Neuronal stem cell (in vitro differentiated cells): Measurements from ENCODE around the gene RMDN2.
A peak's percentile ranks its signal among the peaks of the same experiment; 100 is the strongest.

Source experiments
- DNase-seq: peaks from one replicate; pipeline ENCODE4 v3.0.0-alpha.2; 2013; ENCODE audit warnings: low spot score
- H2AFZ ChIP-seq: one replicate; pipeline ENCODE4 v1.6.1; 2013; ENCODE audit warnings: mild to moderate bottlenecking, low read length, inconsistent platforms
- H2AK5ac ChIP-seq: 2 replicates; pipeline ENCODE4 v1.6.1; 2013; ENCODE audit warnings: low read depth, mild to moderate bottlenecking, inconsistent platforms, low read length, moderate library complexity, mixed read lengths
- H2BK120ac ChIP-seq: 2 replicates; pipeline ENCODE4 v1.6.1; 2013; ENCODE audit warnings: low read depth, mild to moderate bottlenecking, inconsistent platforms, low read length, moderate library complexity, mixed read lengths
- H2BK12ac ChIP-seq: one replicate; pipeline ENCODE4 v1.6.1; 2013; ENCODE audit warnings: low read length, inconsistent platforms
- H2BK15ac ChIP-seq: 2 replicates; pipeline ENCODE4 v1.6.1; 2013; ENCODE audit warnings: mild to moderate bottlenecking, low read length, inconsistent platforms, mixed read lengths
- H2BK5ac ChIP-seq: one replicate; pipeline ENCODE4 v1.6.1; 2013; ENCODE audit warnings: inconsistent platforms, mild to moderate bottlenecking, low read length, moderate library complexity
- H3K14ac ChIP-seq: one replicate; pipeline ENCODE4 v1.6.1; 2013; ENCODE audit warnings: low read length, inconsistent platforms
- H3K18ac ChIP-seq: 2 replicates; pipeline ENCODE4 v1.6.1; 2013; ENCODE audit warnings: low read length, inconsistent platforms
- H3K23ac ChIP-seq: 2 replicates; pipeline ENCODE4 v1.6.1; 2013; ENCODE audit warnings: low read depth, mild to moderate bottlenecking, mixed read lengths, low read length, inconsistent platforms; ENCODE audit not compliant: poor library complexity
- H3K27ac ChIP-seq: replicated peaks from 3 replicates; pipeline ENCODE4 v1.5.1; 2013; ENCODE audit warnings: low read length, inconsistent platforms
- H3K27me3 ChIP-seq, 3 experiments: 2 replicates each; pipeline ENCODE4 v1.6.1; 2013; ENCODE audit warnings: low read length in 3 of 3, mild to moderate bottlenecking in 2 of 3, inconsistent platforms in 1 of 3, low read depth in 1 of 3, mixed read lengths in 1 of 3, moderate library complexity in 1 of 3; ENCODE audit not compliant: control insufficient read depth in 3 of 3, insufficient read depth in 3 of 3
- H3K36me3 ChIP-seq, 2 donors: replicated peaks in 1 of 2; 2 replicates each; pipeline ENCODE4 v1.6.1; 2013; ENCODE audit warnings: low read length in 2 of 2; ENCODE audit not compliant: control insufficient read depth in 2 of 2, insufficient read depth in 2 of 2
- H3K4ac ChIP-seq: 2 replicates; pipeline ENCODE4 v1.6.1; 2013; ENCODE audit warnings: inconsistent platforms, mild to moderate bottlenecking, low read length, moderate library complexity
- H3K4me1 ChIP-seq, 2 donors: 1 replicate in 1 of 2; 2 replicates in 1 of 2; pipeline ENCODE4 v1.6.1; 2013; ENCODE audit warnings: low read length in 2 of 2, low read depth in 1 of 2; ENCODE audit not compliant: control insufficient read depth in 2 of 2, insufficient read depth in 1 of 2
- H3K4me2 ChIP-seq: one replicate; pipeline ENCODE4 v1.6.1; 2013; ENCODE audit warnings: mild to moderate bottlenecking, low read length, inconsistent platforms; ENCODE audit not compliant: insufficient read depth, poor library complexity, severe bottlenecking
- H3K4me3 ChIP-seq, 2 donors: 2 replicates each; pipeline ENCODE4 v1.5.1; 2013; ENCODE audit warnings: low read length in 2 of 2, mild to moderate bottlenecking in 2 of 2, inconsistent platforms in 1 of 2, moderate library complexity in 1 of 2
- H3K79me1 ChIP-seq: one replicate; pipeline ENCODE4 v1.6.1; 2013; ENCODE audit warnings: low read depth, mild to moderate bottlenecking, inconsistent platforms, low read length, moderate library complexity
- H3K9ac ChIP-seq: one replicate; pipeline ENCODE4 v1.6.1; 2013; ENCODE audit warnings: mild to moderate bottlenecking, low read depth, low read length, inconsistent platforms; ENCODE audit not compliant: poor library complexity
- H3K9me3 ChIP-seq, 2 donors: replicated peaks in 1 of 2; 2 replicates each; pipeline versions ENCODE3 to v1.6.1; 2013; ENCODE audit warnings: low read length in 2 of 2, mild to moderate bottlenecking in 2 of 2, inconsistent platforms in 1 of 2, low read depth in 1 of 2, mixed read lengths in 1 of 2, moderate library complexity in 1 of 2; ENCODE audit not compliant: control insufficient read depth in 2 of 2, insufficient read depth in 1 of 2
- H4K8ac ChIP-seq: one replicate; pipeline ENCODE4 v1.6.1; 2013; ENCODE audit warnings: low read depth, mild to moderate bottlenecking, inconsistent platforms, low read length, moderate library complexity
- H4K91ac ChIP-seq: one replicate; pipeline ENCODE4 v1.6.1; 2013; ENCODE audit warnings: low read length, low read depth, mild to moderate bottlenecking, inconsistent platforms; ENCODE audit not compliant: poor library complexity
- WGBS, 2 donors: extraction: QIAGEN DNeasy Blood & Tissue Kit; methylation state at CpG; one replicate each; pipeline ENCODE4 v1.1.7; 2013; ENCODE audit warnings: missing lambda C conversion rate in 2 of 2, mixed read lengths in 1 of 2; ENCODE audit not compliant: insufficient read length in 2 of 2, insufficient replicate concordance in 1 of 2; ENCODE audit errors: extremely low coverage in 2 of 2; 5-methylcytosine and 5-hydroxymethylcytosine counted together

RMDN2 gene

DNA sequence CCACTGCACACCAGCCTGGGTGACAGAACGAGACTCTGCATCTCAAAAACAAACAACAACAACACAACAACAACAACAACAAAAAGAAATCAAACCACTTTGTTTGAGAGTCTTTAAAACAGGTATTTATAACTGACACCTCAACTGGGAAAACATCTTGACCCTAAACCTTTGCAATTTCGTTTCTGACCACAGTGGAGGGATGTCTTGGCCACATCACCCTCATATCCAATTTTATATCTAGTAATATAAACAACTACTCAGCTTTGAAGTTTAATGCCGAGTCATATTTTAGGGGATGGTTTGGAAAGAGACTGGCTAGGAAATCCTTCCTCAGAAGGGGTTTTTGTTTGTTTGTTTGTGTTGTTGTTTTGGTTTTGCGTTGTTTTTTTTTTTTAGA, 37.8 kb upstream of the RMDN2 start:
- H4K8ac ChIP-seq = no peak overlapping the region
- H3K79me1 ChIP-seq = no peaks in the 10 kb centered on the region
- H2BK5ac ChIP-seq = no peak overlapping the region
- no CpG with 5 or more reads among the region's 4 CpGs for WGBS, 2 donors
- no peak overlapping the region for H2BK15ac ChIP-seq
- no peak overlapping the region for H3K18ac ChIP-seq
- H3K14ac ChIP-seq = no peak overlapping the region
- H3K23ac ChIP-seq = no peak overlapping the region
- no peak overlapping the region for H2AFZ ChIP-seq
- H3K9ac ChIP-seq = no peak overlapping the region
- peaks cover 0 to 18% (median 0%) of the 10 kb centered on the region in 3 experiments for H3K27me3 ChIP-seq
- H3K27ac ChIP-seq = no peak overlapping the region
- DNase-seq = no peak
- H3K36me3 ChIP-seq = no peaks in the 10 kb centered on the region
- H2AK5ac ChIP-seq = no peak overlapping the region
- no peak overlapping the region for H2BK120ac ChIP-seq
- H3K9me3 ChIP-seq = no peaks in the 10 kb centered on the region
- no peak overlapping the region for H3K4me2 ChIP-seq
- no peak overlapping the region for H2BK12ac ChIP-seq
- peaks cover 0 to 2% of the 10 kb centered on the region in 2 donors for H3K4me1 ChIP-seq
- H3K4me3 ChIP-seq = no peak overlapping the region
- no peak overlapping the region for H4K91ac ChIP-seq
- H3K4ac ChIP-seq = no peak overlapping the region

DNA sequence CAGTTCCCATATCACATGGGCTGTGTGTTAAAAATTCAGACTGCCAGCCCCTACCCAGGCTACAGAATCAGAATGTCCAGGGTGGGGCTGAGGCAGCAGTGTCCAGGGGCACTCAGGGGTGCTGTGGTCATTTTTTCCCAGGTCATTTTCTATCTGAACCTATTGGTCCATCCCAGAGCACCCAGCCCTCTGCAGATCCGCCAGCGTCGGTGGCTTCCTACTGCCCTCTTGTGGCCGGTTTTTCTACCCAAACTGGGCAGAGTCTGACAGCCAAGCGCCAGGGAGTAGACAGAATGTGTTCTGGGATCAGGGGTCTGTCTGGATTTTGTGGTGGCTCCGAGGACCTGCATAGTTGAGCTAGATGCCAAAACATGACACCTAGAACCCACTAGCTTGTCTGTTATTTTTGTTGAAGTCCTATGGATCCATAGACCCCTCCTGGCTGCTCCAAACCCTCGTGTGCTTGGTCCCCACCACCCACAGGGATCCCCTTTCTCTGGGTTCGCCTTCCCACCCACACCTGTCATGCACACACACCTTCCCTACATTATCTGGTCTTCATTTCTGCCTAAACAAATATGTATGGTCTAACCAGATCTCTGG, 34.1 kb upstream of the RMDN2 start:
- no peak overlapping the region for H4K8ac ChIP-seq
- H3K27ac ChIP-seq = no peak overlapping the region
- no peak overlapping the region for H3K4me2 ChIP-seq
- H3K4ac ChIP-seq = no peak overlapping the region
- no peak overlapping the region for H2AFZ ChIP-seq
- no peak overlapping the region for H2AK5ac ChIP-seq
- no peak overlapping the region for H3K23ac ChIP-seq
- peaks cover 0 to 21% (median 0%) of the 10 kb centered on the region in 3 experiments for H3K27me3 ChIP-seq
- H3K79me1 ChIP-seq = no peaks in the 10 kb centered on the region
- no peaks in the 10 kb centered on the region for H3K36me3 ChIP-seq
- WGBS, 2 donors = no CpG with 5 or more reads among the region's 8 CpGs
- DNase-seq = peak; percentile 55
- H3K18ac ChIP-seq = no peak overlapping the region
- no peak overlapping the region for H3K14ac ChIP-seq
- no peaks in the 10 kb centered on the region for H3K4me1 ChIP-seq
- no peak overlapping the region for H2BK120ac ChIP-seq
- no peak overlapping the region for H3K4me3 ChIP-seq
- H2BK12ac ChIP-seq = no peak overlapping the region
- H2BK5ac ChIP-seq = no peak overlapping the region
- no peak overlapping the region for H2BK15ac ChIP-seq
- H3K9me3 ChIP-seq = no peaks in the 10 kb centered on the region
- H4K91ac ChIP-seq = no peak overlapping the region
- H3K9ac ChIP-seq = no peak overlapping the region

DNA sequence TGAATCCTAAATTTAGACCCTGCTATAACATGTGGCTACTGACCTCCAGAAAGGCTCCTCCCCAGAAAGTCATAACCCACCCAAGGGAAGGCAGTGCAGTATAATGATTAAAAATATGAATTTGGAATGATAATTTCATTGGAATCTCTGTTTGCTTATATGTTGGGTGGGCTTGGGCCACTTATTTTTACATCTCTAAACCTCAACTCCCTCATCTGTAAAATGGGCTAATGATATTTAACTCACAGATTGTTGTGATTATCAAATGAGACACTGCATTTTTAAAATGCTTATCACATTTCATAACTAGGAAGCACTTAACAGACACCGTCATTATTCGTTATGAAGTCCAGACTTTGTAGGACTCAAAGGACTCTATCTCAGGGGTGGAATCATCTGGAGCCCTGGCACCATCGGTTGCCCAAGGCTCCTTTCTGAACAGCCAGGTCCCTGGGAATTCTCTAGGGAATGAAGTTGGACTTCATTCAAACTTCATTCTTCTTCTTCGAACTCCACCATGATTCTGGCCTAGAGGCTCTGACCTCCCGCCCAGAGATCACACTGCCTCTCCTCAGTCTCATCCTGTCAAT, 33.1 kb upstream of the RMDN2 start:
- Histone ChIP-seq H3K36me3 (no peaks in the 10 kb centered on the region), H3K18ac (no peak overlapping the region), H3K9ac (no peak overlapping the region), H2AK5ac (no peak overlapping the region), H3K9me3 (no peaks in the 10 kb centered on the region), H3K27me3 (peaks cover 0 to 15% (median 0%) of the 10 kb centered on the region in 3 experiments), H2BK120ac (no peak overlapping the region), H3K4me1 (no peaks in the 10 kb centered on the region), H2AFZ (no peak overlapping the region), H2BK15ac (no peak overlapping the region), H3K4ac (no peak overlapping the region), H3K4me3 (no peak overlapping the region), H3K14ac (no peak overlapping the region), H4K91ac (no peak overlapping the region), H3K27ac (no peak overlapping the region), H2BK5ac (no peak overlapping the region), H3K4me2 (no peak overlapping the region), H3K79me1 (no peaks in the 10 kb centered on the region), H3K23ac (no peak overlapping the region), H4K8ac (no peak overlapping the region), H2BK12ac (no peak overlapping the region)
- no CpG with 5 or more reads among the region's 5 CpGs for WGBS, 2 donors
- no peak for DNase-seq

DNA sequence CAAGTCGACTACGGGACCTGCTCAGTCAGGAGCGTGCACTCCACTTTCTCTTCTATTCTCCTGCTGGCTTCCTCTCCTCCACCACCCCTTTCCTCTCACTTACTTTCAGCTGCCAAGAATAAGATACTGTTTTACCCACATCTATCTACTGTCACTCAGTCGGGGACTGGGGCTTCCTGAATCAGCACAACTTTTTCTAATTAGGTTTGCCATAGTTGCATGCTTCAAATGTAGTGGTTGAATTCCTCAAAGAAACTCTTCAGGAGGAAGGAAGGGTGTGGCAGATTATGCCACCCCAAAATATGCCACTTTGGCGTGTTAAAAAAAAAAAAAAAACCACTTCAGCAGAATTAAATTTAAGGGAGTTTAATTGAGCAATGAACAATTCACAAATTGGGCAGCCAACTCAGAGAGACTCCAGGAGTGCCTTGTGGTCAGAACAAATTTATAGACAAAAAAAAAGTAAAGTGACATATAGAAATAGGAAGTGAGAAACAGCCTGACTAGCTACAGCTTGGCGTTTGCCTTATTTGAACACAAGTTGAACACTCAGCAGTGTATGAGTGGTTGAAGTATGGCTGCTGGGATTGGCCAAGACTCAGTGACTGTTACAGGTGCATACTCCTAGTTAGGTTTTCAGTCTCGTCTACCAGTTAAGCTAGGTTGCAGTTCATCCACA, 32.5 kb upstream of the RMDN2 start:
- Histone ChIP-seq H2BK5ac (no peak overlapping the region), H3K27ac (no peak overlapping the region)

More for the DNA sequence above, 32.5 kb upstream of the RMDN2 start:
- Histone ChIP-seq H3K79me1 (no peaks in the 10 kb centered on the region), H3K23ac (no peak overlapping the region), H2BK12ac (no peak overlapping the region), H3K4me3 (no peak overlapping the region), H3K14ac (no peak overlapping the region), H2AK5ac (no peak overlapping the region), H2AFZ (no peak overlapping the region), H4K8ac (no peak overlapping the region), H2BK15ac (no peak overlapping the region), H3K4me2 (no peak overlapping the region), H3K4me1 (no peaks in the 10 kb centered on the region), H3K27me3 (peaks cover 0 to 15% (median 0%) of the 10 kb centered on the region in 3 experiments), H3K9me3 (no peaks in the 10 kb centered on the region), H3K9ac (no peak overlapping the region), H3K36me3 (no peaks in the 10 kb centered on the region), H2BK120ac (no peak overlapping the region), H3K18ac (no peak overlapping the region), H3K4ac (no peak overlapping the region), H4K91ac (no peak overlapping the region)
- DNase-seq = no peak
- WGBS, 2 donors = no CpG with 5 or more reads among the region's 7 CpGs
